Measurements from ENCODE around the gene ALK. TPM values are rescaled to one million over a fixed set of nuclear protein-coding genes. Genes with fewer than 3 reads are reported as not detected.

The ALK gene
- total and polyA plus RNA-seq, 2 experiments from 2014 or later: 0.35 TPM; not detected in 1

GRCh38 chr2:29718076-29718686 is 203.2 kb downstream of the ALK start:
- H3K27ac Mint-ChIP-seq: no peak overlapping the region
- H3K4me1 Mint-ChIP-seq: peaks cover 30% of the 10 kb centered on the region
- TF ChIP-seq REST (IDR thresholded peaks at IDR 0.05; ENCODE audit: unreplicated experiment) (no peak), ZNF331 (CRISPR knock-in tag; IDR thresholded peaks at IDR 0.05; ENCODE audit: low read depth) (no peak), EZH2 (IDR thresholded peaks at IDR 0.05; ENCODE audit: low read depth, unreplicated experiment) (no peak), CREB1 (CRISPR knock-in tag; IDR thresholded peaks at IDR 0.05; ENCODE audit: low read depth) (no peak), JUNB (IDR thresholded peaks at IDR 0.05; ENCODE audit: unreplicated experiment) (no peak), ZNF114 (CRISPR knock-in tag; IDR thresholded peaks at IDR 0.05) (no peak), NANOG (IDR thresholded peaks at IDR 0.05; ENCODE audit: borderline replicate concordance) (no peak), POLR2AphosphoS5 (IDR thresholded peaks at IDR 0.05; ENCODE audit: low read depth) (no peak), EZH2phosphoT487 (IDR thresholded peaks at IDR 0.05; ENCODE audit: unreplicated experiment) (no peak), STAT1 (IDR thresholded peaks at IDR 0.05; ENCODE audit: unreplicated experiment) (no peak)
- TF ChIP-seq, protein P1, sequence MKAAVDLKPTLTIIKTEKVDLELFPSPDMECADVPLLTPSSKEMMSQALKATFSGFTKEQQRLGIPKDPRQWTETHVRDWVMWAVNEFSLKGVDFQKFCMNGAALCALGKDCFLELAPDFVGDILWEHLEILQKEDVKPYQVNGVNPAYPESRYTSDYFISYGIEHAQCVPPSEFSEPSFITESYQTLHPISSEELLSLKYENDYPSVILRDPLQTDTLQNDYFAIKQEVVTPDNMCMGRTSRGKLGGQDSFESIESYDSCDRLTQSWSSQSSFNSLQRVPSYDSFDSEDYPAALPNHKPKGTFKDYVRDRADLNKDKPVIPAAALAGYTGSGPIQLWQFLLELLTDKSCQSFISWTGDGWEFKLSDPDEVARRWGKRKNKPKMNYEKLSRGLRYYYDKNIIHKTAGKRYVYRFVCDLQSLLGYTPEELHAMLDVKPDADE (IDR thresholded peaks at IDR 0.05): no peak
- TF ChIP-seq, protein P2, sequence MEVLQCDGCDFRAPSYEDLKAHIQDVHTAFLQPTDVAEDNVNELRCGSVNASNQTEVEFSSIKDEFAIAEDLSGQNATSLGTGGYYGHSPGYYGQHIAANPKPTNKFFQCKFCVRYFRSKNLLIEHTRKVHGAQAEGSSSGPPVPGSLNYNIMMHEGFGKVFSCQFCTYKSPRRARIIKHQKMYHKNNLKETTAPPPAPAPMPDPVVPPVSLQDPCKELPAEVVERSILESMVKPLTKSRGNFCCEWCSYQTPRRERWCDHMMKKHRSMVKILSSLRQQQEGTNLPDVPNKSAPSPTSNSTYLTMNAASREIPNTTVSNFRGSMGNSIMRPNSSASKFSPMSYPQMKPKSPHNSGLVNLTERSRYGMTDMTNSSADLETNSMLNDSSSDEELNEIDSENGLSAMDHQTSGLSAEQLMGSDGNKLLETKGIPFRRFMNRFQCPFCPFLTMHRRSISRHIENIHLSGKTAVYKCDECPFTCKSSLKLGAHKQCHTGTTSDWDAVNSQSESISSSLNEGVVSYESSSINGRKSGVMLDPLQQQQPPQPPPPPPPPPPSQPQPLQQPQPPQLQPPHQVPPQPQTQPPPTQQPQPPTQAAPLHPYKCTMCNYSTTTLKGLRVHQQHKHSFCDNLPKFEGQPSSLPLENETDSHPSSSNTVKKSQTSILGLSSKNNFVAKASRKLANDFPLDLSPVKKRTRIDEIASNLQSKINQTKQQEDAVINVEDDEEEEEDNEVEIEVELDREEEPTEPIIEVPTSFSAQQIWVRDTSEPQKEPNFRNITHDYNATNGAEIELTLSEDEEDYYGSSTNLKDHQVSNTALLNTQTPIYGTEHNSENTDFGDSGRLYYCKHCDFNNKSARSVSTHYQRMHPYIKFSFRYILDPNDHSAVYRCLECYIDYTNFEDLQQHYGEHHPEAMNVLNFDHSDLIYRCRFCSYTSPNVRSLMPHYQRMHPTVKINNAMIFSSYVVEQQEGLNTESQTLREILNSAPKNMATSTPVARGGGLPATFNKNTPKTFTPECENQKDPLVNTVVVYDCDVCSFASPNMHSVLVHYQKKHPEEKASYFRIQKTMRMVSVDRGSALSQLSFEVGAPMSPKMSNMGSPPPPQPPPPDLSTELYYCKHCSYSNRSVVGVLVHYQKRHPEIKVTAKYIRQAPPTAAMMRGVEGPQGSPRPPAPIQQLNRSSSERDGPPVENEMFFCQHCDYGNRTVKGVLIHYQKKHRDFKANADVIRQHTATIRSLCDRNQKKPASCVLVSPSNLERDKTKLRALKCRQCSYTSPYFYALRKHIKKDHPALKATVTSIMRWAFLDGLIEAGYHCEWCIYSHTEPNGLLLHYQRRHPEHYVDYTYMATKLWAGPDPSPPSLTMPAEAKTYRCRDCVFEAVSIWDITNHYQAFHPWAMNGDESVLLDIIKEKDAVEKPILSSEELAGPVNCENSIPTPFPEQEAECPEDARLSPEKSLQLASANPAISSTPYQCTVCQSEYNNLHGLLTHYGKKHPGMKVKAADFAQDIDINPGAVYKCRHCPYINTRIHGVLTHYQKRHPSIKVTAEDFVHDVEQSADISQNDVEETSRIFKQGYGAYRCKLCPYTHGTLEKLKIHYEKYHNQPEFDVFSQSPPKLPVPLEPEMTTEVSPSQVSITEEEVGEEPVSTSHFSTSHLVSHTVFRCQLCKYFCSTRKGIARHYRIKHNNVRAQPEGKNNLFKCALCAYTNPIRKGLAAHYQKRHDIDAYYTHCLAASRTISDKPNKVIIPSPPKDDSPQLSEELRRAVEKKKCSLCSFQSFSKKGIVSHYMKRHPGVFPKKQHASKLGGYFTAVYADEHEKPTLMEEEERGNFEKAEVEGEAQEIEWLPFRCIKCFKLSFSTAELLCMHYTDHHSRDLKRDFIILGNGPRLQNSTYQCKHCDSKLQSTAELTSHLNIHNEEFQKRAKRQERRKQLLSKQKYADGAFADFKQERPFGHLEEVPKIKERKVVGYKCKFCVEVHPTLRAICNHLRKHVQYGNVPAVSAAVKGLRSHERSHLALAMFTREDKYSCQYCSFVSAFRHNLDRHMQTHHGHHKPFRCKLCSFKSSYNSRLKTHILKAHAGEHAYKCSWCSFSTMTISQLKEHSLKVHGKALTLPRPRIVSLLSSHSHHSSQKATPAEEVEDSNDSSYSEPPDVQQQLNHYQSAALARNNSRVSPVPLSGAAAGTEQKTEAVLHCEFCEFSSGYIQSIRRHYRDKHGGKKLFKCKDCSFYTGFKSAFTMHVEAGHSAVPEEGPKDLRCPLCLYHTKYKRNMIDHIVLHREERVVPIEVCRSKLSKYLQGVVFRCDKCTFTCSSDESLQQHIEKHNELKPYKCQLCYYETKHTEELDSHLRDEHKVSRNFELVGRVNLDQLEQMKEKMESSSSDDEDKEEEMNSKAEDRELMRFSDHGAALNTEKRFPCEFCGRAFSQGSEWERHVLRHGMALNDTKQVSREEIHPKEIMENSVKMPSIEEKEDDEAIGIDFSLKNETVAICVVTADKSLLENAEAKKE (CRISPR knock-in tag; IDR thresholded peaks at IDR 0.05): no peak
- TF ChIP-seq, protein P3, sequence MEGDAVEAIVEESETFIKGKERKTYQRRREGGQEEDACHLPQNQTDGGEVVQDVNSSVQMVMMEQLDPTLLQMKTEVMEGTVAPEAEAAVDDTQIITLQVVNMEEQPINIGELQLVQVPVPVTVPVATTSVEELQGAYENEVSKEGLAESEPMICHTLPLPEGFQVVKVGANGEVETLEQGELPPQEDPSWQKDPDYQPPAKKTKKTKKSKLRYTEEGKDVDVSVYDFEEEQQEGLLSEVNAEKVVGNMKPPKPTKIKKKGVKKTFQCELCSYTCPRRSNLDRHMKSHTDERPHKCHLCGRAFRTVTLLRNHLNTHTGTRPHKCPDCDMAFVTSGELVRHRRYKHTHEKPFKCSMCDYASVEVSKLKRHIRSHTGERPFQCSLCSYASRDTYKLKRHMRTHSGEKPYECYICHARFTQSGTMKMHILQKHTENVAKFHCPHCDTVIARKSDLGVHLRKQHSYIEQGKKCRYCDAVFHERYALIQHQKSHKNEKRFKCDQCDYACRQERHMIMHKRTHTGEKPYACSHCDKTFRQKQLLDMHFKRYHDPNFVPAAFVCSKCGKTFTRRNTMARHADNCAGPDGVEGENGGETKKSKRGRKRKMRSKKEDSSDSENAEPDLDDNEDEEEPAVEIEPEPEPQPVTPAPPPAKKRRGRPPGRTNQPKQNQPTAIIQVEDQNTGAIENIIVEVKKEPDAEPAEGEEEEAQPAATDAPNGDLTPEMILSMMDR (conservative IDR thresholded peaks at IDR 0.05; ENCODE audit: low read depth in 2 of 2): no peak
- Histone ChIP-seq H4K20me1 (replicated peaks; ENCODE audit: insufficient read depth) (no peaks in the 10 kb centered on the region), H3K27me3 (ENCODE audit: insufficient read depth) (no peaks in the 10 kb centered on the region), H3K4me2 (no peak overlapping the region; the same call in 1 of the 2 replicates), H3K4me3 (no peak overlapping the region), H3K9me2 (ENCODE audit: insufficient read depth) (peaks cover 11% of the 10 kb centered on the region; the same call in 1 of the 2 replicates), H2AFZ (peak overlapping the region; percentile 35; the same call in 1 of the 2 replicates), H3K36me3 (ENCODE audit: insufficient read depth) (no peaks in the 10 kb centered on the region), H3K79me2 (replicated peaks; ENCODE audit: insufficient read depth) (no peaks in the 10 kb centered on the region), H3F3A (replicated peaks; ENCODE audit: low read depth) (no peaks in the 10 kb centered on the region), H3K27ac (ENCODE audit: low read depth) (0 out of 2 replicates have a peak overlapping the region, but pooled peaks have one; percentile 22), H3K4me1 (ENCODE audit: insufficient read depth) (peaks cover 15% of the 10 kb centered on the region)
- H3K27me3 Mint-ChIP-seq (ENCODE audit: insufficient read depth, low read depth, poor library complexity): no peaks in the 10 kb centered on the region
- DNase-seq (ENCODE audit: low spot score) (no peak), ATAC-seq (no peak; the same call in 2 of the 3 replicates)
- no peaks in the 10 kb centered on the region for H3K36me3 Mint-ChIP-seq (ENCODE audit: low read depth)
- H3K9me3 Mint-ChIP-seq: no peaks in the 10 kb centered on the region
- H3K4me3 Mint-ChIP-seq: no peak overlapping the region; the same call in 2 of the 3 replicates
